WERI-Rb-1 (cell line): ENCODE measurements around the gene LRCOL1.
A peak's percentile ranks its signal among the peaks of the same experiment; 100 is the strongest.

Source experiments
- DNase-seq: peaks from one replicate; pipeline ENCODE4 v3.0.0-alpha.2; 2020
- H3K27ac ChIP-seq: fragments of 250-450 bp; sonication (Bioruptor Pico); 2 replicates; pipeline ENCODE4 v1.5.1; 2020; ENCODE audit warnings: mild to moderate bottlenecking, moderate library complexity
- H3K27me3 ChIP-seq: fragments of 250-450 bp; sonication (Bioruptor Pico); 2 replicates; pipeline ENCODE4 v1.5.1; 2021; ENCODE audit warnings: mild to moderate bottlenecking, low read depth, moderate library complexity; ENCODE audit not compliant: insufficient read depth, severe bottlenecking
- H3K36me3 ChIP-seq: fragments of 250-450 bp; sonication (Bioruptor Pico); 2 replicates; pipeline ENCODE4 v1.5.1; 2020; ENCODE audit warnings: mild to moderate bottlenecking, moderate library complexity
- H3K4me3 ChIP-seq: 2 replicates; pipeline ENCODE4 v1.5.1; 2011; ENCODE audit warnings: low read depth, mild to moderate bottlenecking, control low read depth, low read length
- H3K9me3 ChIP-seq: fragments of 250-450 bp; sonication (Bioruptor Pico); 2 replicates; pipeline ENCODE4 v1.5.1; 2021; ENCODE audit warnings: mild to moderate bottlenecking, moderate library complexity; ENCODE audit not compliant: severe bottlenecking
- TF ChIP-seq, protein P1 (sequence below): IDR thresholded peaks from 2 replicates; pipeline ENCODE4 v1.5.1; 2011; ENCODE audit warnings: low read depth, mild to moderate bottlenecking, control low read depth, inconsistent platforms, low read length

The LRCOL1 gene

DNA sequence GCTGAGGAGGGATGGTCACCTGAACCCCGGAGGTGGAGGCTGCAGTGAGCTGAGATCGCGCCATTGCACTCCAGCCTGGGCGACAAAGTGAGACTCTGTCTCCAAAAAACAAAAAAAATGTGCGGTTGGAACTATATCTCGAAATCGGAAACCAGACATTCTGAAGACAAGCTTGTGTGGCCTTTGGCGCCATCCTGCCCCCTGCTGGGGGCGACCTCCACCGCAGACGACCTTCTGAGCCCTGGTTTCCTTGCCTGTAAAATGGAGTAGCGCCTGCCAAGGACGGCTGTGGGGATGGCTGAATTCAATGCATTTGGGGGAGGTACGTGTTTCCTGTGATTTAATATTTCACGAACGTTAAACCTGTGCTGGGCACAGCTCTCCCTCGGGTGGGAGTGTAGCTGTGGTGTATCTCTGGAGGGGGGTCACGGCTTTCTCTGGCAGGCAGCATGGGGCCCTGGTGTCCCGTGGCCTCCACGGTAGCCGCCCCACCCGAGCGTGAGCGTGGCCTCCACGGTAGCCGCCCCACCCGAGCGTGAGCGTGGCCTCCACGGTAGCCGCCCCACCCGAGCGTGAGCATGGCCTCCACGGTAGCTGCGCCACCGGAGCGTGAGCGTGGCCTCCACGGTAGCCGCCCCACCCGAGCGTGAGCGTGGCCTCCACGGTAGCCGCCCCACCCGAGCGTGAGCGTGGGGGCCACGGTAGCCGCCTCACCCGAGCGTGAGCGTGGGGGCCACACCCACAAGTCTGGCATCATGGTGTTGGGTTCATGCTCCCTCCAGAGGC lies 55.3 kb downstream of the LRCOL1 start:
- H3K27ac ChIP-seq = peak overlapping the region; percentile 30; the same call in 1 of the 2 replicates
- H3K27me3 ChIP-seq = no peaks in the 10 kb centered on the region
- peak; percentile 45 for DNase-seq
- no peak overlapping the region for H3K4me3 ChIP-seq
- H3K9me3 ChIP-seq = no peaks in the 10 kb centered on the region
- peaks cover 4% of the 10 kb centered on the region; the same call in 1 of the 2 replicates for H3K36me3 ChIP-seq
- TF ChIP-seq, protein P1, sequence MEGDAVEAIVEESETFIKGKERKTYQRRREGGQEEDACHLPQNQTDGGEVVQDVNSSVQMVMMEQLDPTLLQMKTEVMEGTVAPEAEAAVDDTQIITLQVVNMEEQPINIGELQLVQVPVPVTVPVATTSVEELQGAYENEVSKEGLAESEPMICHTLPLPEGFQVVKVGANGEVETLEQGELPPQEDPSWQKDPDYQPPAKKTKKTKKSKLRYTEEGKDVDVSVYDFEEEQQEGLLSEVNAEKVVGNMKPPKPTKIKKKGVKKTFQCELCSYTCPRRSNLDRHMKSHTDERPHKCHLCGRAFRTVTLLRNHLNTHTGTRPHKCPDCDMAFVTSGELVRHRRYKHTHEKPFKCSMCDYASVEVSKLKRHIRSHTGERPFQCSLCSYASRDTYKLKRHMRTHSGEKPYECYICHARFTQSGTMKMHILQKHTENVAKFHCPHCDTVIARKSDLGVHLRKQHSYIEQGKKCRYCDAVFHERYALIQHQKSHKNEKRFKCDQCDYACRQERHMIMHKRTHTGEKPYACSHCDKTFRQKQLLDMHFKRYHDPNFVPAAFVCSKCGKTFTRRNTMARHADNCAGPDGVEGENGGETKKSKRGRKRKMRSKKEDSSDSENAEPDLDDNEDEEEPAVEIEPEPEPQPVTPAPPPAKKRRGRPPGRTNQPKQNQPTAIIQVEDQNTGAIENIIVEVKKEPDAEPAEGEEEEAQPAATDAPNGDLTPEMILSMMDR = peak; percentile 69
